ENCODE results near the gene WNK1.
A peak's percentile ranks its signal among the peaks of the same experiment; 100 is the strongest.
"Not testable (repeated sequence)": the region's sequence is repeated elsewhere in the genome, so short reads cannot be mapped to it uniquely, and the experiment has no call there.

The WNK1 gene

GRCh38 chr12:751999-752694 lies at the start of gene WNK1:
Gene WNK1, plus strand, starts transcription at chr12:752579. Its CDS starts 987 bp downstream, at chr12:753566.
- DNase-seq = peak; percentile 99

DNA sequence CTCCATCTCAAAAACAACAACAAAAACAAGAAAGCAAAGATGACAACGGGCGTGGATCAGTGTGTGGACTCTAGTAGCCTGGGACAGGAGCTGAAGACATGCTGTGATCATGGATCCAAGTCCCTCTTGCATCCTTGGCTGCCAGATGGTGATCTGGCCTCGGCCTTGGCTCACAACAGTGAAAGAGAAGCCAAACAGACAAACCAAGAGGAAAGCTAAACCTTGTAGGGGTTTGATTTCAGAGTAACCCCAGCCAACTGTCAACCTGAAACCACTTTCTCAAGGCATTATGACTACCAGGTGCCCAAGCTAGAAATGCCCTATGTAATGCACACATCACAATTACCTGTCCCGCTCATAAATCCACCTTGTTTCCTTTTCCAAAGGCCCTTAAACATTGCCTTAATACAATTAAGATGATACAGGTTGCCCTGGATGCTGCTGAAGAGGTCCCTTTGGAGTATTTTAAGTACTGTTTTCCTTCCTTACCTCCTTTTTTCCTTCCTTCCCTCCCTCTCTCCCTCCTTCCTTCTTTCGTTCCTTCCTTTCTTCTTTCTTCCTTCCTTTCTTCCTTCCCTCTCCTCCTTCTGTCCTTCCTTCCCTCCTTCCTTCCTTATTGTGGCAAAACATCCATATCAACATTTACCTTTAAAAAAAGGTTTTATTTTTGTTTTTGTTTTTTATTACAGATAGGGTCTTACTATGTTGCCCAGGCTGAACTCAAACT lies 47.7 kb upstream of the WNK1 start:
- DNase-seq = no peak

- not testable (repeated sequence) for DNase-seq
These were observed 44.3 kb upstream of the WNK1 start for GRCh38 chr12:708084-708483.

DNA sequence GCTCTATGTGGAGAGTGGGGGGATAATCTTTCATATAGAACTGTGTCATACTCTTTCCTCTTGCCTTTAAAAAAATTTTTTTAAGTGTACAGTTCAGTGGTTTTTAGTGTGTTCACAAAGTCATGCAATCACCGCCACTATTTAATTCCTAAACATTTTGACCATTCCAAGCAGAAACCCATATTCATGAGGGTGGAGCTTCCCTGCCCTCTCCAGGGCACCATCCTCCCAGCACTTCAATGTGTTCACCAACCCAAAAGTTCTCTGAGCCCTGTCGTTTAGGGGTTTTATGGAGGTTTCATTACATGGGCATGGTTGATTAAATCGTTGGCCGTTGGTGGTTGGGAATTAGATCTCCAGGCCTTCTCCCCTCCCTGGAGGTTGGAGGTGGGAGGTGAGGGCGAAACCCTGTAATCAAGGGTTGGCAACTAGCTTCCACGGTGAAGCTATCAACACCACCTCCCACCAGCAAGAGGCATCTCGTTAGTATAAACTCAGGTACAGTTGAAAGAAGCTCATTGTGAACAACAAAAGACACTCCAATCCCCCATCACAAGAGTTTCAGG lies 42.8 kb upstream of the WNK1 start:
- DNase-seq = no peak

GRCh38 chr12:712172-712863 lies 40.1 kb upstream of the WNK1 start:
- no peak for DNase-seq

- no peak for DNase-seq
These were observed 39.0 kb upstream of the WNK1 start for GRCh38 chr12:713281-713875.

DNA sequence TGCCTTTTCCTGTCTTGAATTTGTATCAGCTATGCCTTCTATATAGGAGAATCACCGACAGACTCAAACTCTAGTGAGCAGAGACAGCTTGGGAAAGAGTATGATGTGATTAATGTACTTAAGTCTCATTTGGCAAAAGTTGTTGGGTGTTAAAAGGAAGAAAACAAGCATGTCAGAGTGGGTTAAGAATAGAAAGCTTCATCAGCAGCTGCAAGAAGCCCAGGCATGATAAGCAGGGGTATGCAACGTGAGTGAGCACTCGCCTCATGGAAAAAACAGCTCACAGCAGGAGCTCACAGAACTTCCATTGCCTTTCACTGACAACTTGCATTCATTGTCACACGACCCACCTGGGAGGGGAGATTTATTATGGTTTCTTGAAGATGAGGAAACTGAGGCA lies 35.9 kb upstream of the WNK1 start:
- DNase-seq = no peak

DNA sequence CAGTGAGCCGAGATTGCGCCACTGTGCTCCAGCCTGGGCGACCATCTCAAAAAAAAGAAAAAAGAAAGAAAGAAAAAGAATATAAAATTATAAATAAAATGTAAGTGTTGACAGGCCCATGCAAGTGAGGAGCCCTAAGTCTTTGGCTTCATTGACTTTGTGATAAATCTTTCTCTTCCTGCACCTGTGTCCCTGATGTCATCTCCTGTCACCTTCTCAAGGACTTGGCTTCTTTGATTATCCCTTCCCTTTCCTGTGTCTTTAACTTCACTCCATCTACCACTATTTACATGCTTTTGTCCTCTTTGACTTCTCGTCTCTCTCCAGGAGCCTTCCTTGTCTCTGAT lies 33.6 kb upstream of the WNK1 start:
- DNase-seq = no peak

DNA sequence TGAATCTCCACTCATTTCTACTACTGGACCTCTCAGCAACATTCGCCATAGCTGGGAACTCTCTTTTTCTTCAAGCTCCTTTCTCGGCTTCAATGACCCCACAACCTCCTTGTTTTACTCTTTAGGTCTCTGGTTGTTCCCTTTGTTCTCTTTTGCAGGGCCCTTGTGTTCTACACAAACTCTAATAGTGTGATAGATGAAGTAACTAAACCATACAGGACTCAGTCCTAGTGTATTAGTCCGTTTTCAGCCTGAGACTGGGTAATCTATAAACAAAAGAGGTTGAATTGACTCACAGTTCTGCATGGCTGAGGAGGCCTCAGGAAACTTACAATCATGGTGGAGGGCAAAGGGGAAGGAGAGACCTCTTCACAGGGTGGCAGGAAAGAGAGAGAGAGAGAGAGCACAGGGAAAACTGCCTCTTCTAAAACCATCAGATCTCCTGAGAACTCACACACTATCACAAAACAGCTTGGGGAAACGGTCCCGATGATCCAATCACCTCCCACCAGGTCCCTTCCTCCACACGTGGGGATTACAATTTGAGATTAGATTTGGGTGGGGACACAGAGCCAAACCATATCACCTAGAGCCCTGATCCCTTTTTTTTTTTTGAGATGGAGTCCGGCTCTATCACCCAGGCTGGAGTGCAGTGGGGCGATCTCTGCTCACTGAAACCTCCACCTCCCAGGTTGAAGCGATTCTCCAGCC lies 32.0 kb upstream of the WNK1 start:
- DNase-seq = no peak

GRCh38 chr12:724194-724855 lies 28.1 kb upstream of the WNK1 start:
- no peak for DNase-seq

DNA sequence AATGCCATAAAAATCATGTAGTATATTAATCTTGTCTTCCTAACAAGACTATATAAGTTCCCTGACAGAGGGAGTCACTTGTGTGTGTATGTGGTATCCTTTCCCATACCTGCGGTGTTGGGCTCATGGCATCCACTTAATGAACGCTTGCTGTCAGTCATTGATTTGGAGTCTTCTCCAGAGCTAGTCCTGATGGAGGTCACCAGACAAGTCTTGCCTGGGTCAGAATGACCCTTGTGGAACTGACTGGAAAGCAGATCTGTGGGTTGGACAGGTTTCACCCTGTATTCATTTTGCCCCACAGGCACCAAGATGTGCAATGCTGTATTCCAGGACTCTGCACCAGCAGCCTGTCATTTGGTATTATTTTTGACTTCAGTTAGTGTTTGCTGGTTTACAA lies 27.3 kb upstream of the WNK1 start:
- no peak for DNase-seq

DNA sequence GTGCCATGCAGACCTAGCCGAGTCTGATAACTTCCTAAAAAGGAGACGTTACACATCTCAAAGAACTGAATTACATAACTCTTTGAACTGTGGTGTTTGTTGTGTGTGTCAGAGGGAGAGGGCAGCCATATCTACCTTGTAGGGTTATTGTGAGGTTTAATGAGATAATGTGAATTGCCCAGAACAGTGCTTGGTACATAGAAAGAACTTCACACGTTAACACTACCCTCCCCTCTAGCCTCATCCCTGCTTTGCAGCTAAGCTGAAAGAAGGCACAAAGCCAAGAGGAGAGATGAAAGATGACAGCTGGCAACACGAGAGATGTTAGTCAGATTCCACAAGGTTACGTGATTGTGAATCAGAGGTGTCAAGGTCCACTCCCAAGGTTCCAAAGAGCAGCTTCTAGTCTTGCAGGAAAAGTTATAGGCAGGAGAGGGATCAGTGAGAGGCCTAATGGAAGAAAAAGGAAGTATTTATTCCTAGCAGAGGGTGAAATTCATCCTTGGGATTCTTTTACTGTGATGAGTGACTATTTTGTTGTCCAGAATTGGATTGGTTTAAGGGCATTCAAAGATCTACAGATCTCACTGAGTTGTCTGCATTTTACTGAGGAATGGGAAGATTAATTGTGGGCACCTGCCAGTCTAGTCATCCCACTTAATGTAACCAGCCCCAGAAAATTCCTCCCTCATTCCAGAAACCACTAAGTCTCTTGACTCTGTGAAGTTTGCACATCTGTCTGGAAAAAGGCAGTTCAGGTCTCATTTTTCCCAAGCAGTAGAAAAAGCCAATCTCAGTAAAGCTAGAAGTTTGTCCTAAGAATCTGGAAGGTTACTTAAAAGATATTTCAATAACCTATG lies 25.9 kb upstream of the WNK1 start:
- peak; percentile 13 for DNase-seq

GRCh38 chr12:727321-727720 lies 25.1 kb upstream of the WNK1 start:
- no peak for DNase-seq

GRCh38 chr12:728781-729180 lies 23.6 kb upstream of the WNK1 start:
- DNase-seq = no peak

DNA sequence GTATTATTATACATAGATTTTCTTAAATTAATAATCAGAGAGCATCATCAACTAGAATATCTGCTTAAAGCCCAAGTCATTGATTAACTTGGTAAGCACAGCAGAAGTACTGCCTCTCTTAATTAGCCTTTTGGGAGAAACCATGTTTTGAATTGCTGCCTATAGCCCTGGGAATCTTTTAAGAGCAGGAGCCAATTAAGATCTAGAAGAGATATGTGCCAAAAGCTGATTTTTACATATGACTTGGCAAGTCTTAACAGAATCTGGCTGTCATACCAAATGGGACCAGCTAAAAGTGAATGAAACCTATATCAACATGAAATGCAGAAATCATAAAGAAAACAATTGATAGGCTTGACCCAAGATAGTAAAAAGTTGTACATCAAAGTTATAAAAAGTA lies 23.2 kb upstream of the WNK1 start:
- no peak for DNase-seq

GRCh38 chr12:730550-730949 lies 21.8 kb upstream of the WNK1 start:
- no peak for DNase-seq

GRCh38 chr12:737122-737739 lies 15.1 kb upstream of the WNK1 start:
- no peak for DNase-seq

DNA sequence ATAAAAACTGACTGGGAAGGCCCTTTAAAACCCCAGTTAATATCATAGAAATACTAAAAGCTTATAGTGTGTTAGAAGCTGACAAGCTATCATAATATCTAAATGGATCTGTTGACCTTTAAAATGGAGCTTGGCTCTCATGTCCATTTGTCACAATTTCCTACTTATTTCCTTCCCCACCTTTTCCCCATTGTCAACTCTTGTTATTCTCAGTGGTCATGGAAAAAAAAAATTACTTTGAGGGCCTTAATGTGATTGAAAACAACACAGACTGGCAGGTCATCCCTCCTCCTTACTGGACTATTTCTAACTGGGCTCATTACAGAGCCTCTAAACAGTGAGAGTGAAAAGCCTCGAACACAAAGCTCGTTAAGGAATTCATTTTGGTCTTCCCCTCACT lies 13.7 kb upstream of the WNK1 start:
- DNase-seq = no peak

DNA sequence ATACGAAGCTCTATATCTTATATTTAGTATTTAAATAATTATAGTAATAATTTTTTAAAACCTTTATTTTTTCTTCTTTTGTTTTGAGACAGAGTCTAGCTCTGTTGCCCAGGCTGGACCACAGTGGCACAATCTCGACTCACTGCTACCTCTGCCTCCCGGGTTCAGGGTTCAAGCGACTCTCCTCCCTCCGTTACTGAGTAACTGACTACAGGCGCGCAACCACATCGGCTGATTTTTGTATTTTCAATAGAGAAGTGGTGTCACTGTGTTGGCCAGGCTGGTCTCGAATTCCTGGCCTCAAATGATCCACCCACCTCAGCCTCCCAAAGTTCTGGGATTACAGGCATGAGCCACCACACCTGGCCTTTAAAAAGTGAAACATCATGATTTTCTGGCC lies 13.0 kb upstream of the WNK1 start:
- no peak for DNase-seq

DNA sequence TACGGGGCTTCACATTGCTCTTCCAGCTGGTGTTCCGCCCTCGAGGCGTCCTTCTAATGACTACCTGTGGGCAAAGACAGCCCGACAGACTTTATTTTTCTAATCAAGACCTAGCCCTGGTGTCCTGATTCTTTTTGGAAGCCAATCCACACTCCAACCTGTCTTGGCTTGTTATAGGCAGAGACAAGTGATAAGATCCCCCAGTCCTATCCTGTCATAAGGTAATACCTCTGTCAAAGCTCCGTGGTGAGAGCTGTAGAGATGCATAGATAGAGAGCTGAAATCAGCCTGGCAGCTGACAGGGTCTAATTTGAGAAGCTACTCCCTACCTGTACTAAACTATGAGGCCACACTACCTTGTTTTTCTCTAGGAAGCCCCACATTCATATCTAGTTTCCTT lies 11.5 kb upstream of the WNK1 start:
- DNase-seq = no peak

Measured in EL (cell line).